HepG2 (cell line): ENCODE results near the gene SRSF2. TPM values are rescaled to one million over a fixed set of nuclear protein-coding genes. Genes with fewer than 3 reads are reported as not detected.

Experiments
- CCDC6 ChIP-seq: sonication (generic); formaldehyde crosslinking; IDR thresholded peaks from 2 replicates; pipeline ENCODE4 v1.8.1; 2022; ENCODE audit warnings: mild to moderate bottlenecking, missing genetic modification reagents, moderate library complexity
- CTCF ChIP-seq: sonication (generic); formaldehyde crosslinking; IDR thresholded peaks from 2 replicates; pipeline ENCODE4 v1.5.0; 2020; ENCODE audit warnings: mild to moderate bottlenecking, missing genetic modification reagents, moderate library complexity
- HNF1B ChIP-seq: sonication (generic); formaldehyde crosslinking; IDR thresholded peaks from 2 replicates; pipeline ENCODE4 v1.5.1; 2020; ENCODE audit warnings: mild to moderate bottlenecking, moderate library complexity, missing genetic modification reagents
- KMT2B ChIP-seq: IDR thresholded peaks from 2 replicates; pipeline ENCODE4 v1.6.1; 2016; ENCODE audit warnings: missing genetic modification reagents, missing compliant biosample characterization
- LCORL ChIP-seq, 2 experiments: fragments of 450-650 bp in 1 of 2; sonication (generic) in 1 of 2; formaldehyde crosslinking in 1 of 2; IDR thresholded peaks; 2 replicates each; pipeline versions ENCODE4 v1.5.0 to v1.6.1; 2017 to 2020; ENCODE audit warnings: antibody characterized with exemption in 1 of 2, missing genetic modification reagents in 1 of 2
- MAFG ChIP-seq: sonication (generic); formaldehyde crosslinking; IDR thresholded peaks from 2 replicates; pipeline ENCODE4 v1.5.1; 2020; ENCODE audit warnings: mild to moderate bottlenecking, missing genetic modification reagents
- RFX1 ChIP-seq: fragments of 450-650 bp; IDR thresholded peaks from 2 replicates; pipeline ENCODE4 v1.6.1; 2017
- SNAPC4 ChIP-seq: sonication (generic); formaldehyde crosslinking; IDR thresholded peaks from 2 replicates; pipeline ENCODE4 v1.4.0; 2020; ENCODE audit warnings: mild to moderate bottlenecking, missing genetic modification reagents
- SOX5 ChIP-seq: IDR thresholded peaks from 2 replicates; pipeline ENCODE4 v1.6.1; 2016; ENCODE audit warnings: borderline replicate concordance
- SP4 ChIP-seq: sonication (generic); formaldehyde crosslinking; IDR thresholded peaks from 2 replicates; pipeline ENCODE4 v1.8.1; 2023; ENCODE audit warnings: mild to moderate bottlenecking, missing genetic modification reagents
- ZBED4 ChIP-seq: sonication (generic); formaldehyde crosslinking; IDR thresholded peaks from 2 replicates; pipeline ENCODE4 v1.4.0; 2020; ENCODE audit warnings: missing genetic modification reagents, borderline replicate concordance
- ZMYM3 ChIP-seq: sonication (generic); formaldehyde crosslinking; IDR thresholded peaks from 2 replicates; pipeline ENCODE4 v1.5.1; 2020; ENCODE audit warnings: mild to moderate bottlenecking, missing genetic modification reagents
- ZNF180 ChIP-seq: sonication (generic); formaldehyde crosslinking; IDR thresholded peaks from 2 replicates; pipeline ENCODE4 v1.4.0; 2020; ENCODE audit warnings: low read depth, missing genetic modification reagents, borderline replicate concordance
- ZNF337 ChIP-seq: sonication (generic); formaldehyde crosslinking; IDR thresholded peaks from 2 replicates; pipeline ENCODE4 v1.5.1; 2020; ENCODE audit warnings: missing genetic modification reagents, low read depth, mild to moderate bottlenecking, borderline replicate concordance
- ZNF33A ChIP-seq: sonication (generic); formaldehyde crosslinking; IDR thresholded peaks from 2 replicates; pipeline ENCODE4 v1.5.1; 2020; ENCODE audit warnings: missing genetic modification reagents, mild to moderate bottlenecking, moderate library complexity, borderline replicate concordance
- ZNF747 ChIP-seq: sonication (generic); formaldehyde crosslinking; IDR thresholded peaks from 2 replicates; pipeline ENCODE4 v1.8.1; 2023; ENCODE audit warnings: missing genetic modification reagents, mild to moderate bottlenecking, borderline replicate concordance
- polyA plus RNA-seq, 8 experiments: library from polyadenylated mRNA; depleted of rRNA in 3 of 8; stranded (reverse) in 7 of 8; unstranded in 1 of 8; fragments of >200 nt; fragmentation: Illumina TruSeq in 4 of 8; extraction: Trizol in 4 of 8; gene quantifications; 2 replicates each; pipeline versions ENCODE4 v1.2.1 to v1.2.3, GENCODE V29; 2011 to 2016; ENCODE audit warnings: low read depth in 4 of 8, missing spikeins in 1 of 8, mixed read lengths in 1 of 8; ENCODE audit not compliant: insufficient read depth in 1 of 8
- total RNA-seq, 5 experiments: library from RNA; depleted of rRNA; stranded (reverse); fragments of >200 nt; fragmentation: Illumina TruSeq; extraction: Trizol; gene quantifications; 2 replicates each; pipeline ENCODE4 v1.2.3, GENCODE V29; 2016; ENCODE audit warnings: low read depth in 1 of 5

SRSF2 gene
- total and polyA plus RNA-seq, 2 of the 13 experiments (the other 11 are each of a cell fraction or from before 2014, with no cell fraction given), result 306 to 319 TPM

DNA sequence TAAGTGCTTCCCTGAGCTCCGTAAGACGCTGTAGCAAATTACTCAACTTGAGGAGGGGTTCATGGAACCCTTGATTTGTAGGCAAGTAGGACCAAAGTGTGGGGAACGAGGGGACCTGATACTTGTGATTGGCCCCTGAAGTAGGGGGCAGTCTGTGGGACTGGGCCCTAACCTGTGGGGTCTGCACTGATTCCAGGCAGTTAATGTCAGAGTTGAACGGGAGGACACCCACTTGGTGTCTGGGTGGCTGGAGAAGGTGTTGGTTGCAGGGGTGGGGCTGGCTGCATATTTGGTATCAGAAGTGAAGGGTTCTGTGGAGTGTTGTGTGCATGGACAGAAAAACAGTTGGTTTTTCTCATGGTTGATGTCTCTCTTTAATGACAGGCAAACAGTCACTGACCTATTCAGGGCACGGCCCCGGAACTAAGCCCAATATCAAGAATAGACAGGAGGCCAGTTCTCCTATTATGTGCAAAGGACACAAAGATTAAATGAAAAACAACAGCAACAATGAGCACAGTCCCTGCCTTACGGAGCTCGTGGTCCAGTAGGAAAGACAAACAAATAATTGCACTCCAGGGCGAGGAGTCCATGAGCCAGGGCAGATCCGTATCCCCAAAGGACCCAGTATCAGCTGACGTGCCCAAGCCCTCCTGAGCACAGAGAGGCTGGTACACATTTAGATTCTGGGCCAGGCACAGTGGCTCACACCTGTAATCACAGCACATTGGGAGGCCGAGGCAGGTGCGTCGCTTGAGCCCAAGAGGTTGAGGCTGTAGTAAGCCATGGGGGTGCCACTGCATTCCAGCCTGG is 45.5 kb downstream of the SRSF2 start (continued):
- TF ChIP-seq ZNF33A (CRISPR knock-in tag), result peak; percentile 90; the same call in 1 of the 2 replicates
- peak; percentile 81 for TF ChIP-seq ZNF747 (CRISPR knock-in tag)
- peak; percentile 92; the same call in 1 of the 2 replicates for TF ChIP-seq ZBED4 (CRISPR knock-in tag)
- TF ChIP-seq RFX1, result no peak
- TF ChIP-seq KMT2B, result no peak
- no peak for TF ChIP-seq MAFG (CRISPR knock-in tag)
- TF ChIP-seq SOX5, result peak; percentile 99
- TF ChIP-seq SP4 (CRISPR knock-in tag), result no peak
- TF ChIP-seq CTCF (CRISPR knock-in tag), result no peak
- TF ChIP-seq SNAPC4 (CRISPR knock-in tag), result no peak
- peak; percentile 83 for TF ChIP-seq HNF1B
- TF ChIP-seq ZNF180 (CRISPR knock-in tag), result 0 out of 2 replicates have a peak, but pooled peaks have one; percentile 27
- peak; percentile 95 for TF ChIP-seq ZMYM3 (CRISPR knock-in tag)
- no peak for TF ChIP-seq ZNF337
- TF ChIP-seq CCDC6, result no peak
- TF ChIP-seq LCORL (IDR thresholded peaks at IDR 0.05), result no peak
- peak; percentile 85 for TF ChIP-seq LCORL (CRISPR knock-in tag; IDR thresholded peaks at IDR 0.05)
